NOMO-1 (cell line): ENCODE results near the gene SFXN2.
A peak's percentile ranks its signal among the peaks of the same experiment; 100 is the strongest.
"Not testable (repeated sequence)": the region's sequence is repeated elsewhere in the genome, so short reads cannot be mapped to it uniquely, and the experiment has no call there.

Experiments used
- DNase-seq, 2 experiments: peaks; one replicate each; lab custom pipeline; 2025; ENCODE audit not compliant: unreplicated experiment in 2 of 2; lab: John Stamatoyannopoulos, UW

SFXN2 gene

GRCh38 chr10:102718220-102718619 lies 3.8 kb downstream of the SFXN2 start:
- no peak for DNase-seq

DNA sequence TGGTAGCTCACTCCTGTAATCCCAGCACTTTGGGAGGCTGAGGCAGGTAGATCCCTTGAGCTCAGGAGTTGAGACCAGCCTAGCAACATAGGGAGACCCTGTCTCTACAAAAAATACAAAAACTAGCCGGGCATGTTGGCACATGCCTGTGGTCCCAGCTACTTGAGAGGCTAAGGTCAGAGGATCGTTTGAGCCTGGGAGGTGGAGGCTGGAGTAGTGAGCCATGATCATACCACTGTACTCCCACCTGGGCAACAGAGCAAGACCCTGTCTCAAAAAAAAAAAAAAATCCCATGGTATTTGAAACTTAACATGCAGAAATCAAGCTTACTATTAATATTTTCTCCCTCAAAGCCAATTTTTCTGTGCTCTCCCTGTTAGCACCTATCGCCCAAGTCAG lies 5.9 kb downstream of the SFXN2 start:
- no peak for DNase-seq

DNA sequence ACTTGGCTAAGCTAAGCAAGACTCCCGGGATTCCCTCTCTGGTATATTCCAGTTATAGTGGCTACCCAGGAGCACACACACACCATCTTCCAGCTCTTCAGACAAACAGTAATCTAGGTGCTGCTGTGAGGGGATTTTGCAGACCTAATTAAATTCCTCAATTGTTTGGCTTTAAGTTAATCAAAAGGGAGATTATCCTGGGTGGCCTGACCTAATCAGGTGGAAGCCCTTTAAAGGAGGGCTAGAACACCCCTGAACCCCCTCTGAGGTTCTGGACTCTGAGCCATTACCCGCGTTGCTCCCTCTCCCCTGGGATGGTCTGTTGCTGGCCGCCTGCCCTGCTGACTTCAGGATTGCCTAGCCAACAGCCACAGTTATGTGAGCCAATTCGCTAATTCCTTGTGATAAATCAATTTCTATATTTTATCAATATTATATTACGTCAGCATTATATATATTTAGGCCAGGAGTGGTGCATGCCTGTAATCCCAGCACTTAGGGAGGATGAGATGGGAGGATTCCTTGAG lies 6.4 kb downstream of the SFXN2 start:
- no peak for DNase-seq

- no peak for DNase-seq
These were observed 7.5 kb downstream of the SFXN2 start for GRCh38 chr10:102721954-102722353.

DNA sequence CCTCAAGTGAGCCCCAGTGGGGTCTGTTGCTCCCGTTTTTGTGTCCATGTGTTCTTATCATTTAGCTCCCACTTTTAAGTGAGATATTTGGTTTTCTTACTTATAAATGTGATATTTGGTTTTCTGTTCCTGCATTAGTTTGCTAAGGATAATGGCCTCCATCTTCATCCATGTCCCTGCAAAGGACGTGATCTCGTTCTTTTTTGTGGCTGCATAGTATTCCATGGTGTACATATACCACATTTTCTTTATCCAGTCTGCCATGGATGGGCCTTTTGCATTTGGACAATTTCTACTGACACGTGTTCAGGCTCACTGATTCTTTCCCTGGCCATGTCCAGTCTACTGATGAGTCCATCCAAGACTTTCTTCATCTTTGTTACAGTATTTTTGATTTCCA lies 9.6 kb downstream of the SFXN2 start:
- no peak for DNase-seq

DNA sequence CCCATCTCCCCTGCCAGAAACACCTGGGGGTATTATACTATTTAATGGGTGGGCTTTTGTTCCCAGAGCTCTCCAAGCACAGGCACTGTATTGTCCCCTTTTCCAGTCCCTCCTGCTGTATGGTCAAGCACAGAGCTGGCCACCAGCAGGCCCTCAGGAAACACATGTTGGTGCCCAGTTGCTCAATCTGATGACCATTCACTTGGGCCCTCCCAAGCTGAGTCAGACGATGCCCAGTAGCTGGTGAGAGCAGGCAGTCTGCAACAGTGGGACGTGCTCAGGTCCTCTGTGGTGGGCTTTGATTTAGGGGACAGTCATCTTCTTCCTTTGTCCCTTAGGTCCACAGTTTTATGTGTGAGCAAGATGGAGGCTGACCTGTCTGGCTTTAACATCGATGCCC lies 11.8 kb downstream of the SFXN2 start:
- no peak for DNase-seq

DNA sequence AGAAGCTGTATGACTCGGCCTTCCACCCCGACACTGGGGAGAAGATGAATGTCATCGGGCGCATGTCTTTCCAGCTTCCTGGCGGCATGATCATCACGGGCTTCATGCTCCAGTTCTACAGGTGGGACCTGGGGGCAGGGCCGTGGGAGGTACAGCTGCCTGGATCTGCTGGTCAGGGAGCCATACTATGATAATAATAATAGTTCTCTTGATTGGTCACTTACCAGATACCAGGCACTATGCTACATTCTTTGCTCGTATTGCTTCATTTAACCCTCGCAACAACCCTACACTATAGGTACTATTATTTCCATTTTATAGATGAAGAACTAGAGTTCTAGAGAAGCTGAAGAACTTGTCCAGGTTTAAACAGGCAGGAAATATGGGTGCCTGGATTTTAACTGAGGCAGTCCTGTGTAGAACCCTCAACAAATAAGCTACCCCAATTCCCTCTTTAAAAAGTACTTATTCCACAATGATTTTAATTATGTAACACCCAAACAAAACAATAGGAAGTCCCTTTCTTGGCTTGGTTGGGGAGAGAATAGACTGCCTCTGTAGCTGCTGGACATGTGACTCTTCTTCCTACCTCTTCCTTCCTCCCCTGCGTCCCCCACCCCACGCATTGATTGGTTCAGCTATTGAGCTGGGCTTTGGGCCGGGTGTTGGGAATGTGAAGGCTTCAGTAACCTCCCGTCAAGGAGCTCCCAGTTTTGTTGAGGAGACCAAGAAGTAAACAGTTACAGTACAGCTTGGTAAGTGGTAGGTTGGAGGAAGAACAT lies 12.8 kb downstream of the SFXN2 start:
- DNase-seq = no peak

DNA sequence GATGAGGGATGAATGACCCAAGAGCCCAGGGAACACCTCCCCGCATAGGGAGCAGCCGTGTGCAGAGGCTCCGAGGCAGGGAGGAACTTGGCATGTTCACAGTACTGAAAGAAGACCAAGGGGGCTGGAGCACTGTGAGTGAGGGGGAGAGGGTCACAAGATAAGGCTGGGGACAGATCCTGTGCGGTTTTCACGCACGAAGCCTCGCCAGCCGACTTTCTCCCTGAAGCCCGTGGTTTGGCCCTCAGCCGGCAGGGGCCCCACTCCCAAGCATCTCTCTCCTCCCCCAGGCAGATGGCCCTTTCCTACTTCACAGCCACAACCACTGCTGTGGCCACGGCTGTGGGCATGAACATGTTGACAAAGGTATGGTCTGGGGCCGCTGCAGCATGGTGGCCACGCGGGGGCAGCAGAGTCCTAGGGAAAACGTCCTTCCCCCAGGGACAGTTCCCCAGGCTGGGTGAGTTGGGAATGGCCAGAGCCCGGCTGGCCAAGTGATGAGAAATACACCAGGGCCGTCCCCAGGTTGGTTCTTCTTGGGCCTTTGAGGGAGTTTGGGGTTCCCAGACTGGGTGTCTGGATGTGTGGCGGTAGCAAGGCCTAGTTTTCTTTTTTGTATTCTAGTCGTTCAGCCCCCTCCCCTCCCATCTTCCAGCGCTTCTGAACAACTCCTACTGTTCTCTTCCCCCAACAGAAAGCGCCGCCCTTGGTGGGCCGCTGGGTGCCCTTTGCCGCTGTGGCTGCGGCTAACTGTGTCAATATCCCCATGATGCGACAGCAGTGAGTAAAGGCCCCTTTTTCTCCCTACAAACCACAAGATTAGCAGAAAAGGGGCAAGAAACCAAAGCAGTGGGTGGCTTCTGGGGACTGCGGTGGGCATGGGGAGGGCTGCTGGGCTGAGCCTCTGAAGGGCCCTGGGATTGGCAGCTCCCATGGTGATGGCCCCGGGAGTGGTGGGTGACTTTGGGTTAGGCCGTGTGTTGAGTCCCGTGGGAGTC lies 14.9 kb downstream of the SFXN2 start:
- DNase-seq = peak; percentile 27 to 36

- no peak for DNase-seq
These were observed 16.9 kb downstream of the SFXN2 start for GRCh38 chr10:102731222-102731800.

DNA sequence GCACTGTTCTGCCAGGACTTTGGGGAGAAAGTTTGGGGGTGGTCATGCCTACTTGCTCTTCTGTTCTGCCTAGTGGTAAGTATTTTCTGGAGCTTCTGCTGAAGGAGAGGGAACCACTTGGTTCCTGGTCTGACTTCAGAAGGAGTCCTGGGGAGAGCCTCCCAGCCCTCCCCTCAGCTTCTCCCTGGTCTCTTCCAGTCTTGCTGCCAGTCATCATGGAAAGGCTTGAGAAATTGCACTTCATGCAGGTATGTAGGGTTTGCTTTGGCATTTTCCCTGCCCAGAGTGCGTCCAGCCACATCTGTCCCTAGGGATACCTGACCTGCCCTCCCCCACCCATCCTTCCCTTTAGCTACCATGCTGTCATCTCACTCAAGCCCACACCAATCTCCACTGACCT lies 18.2 kb downstream of the SFXN2 start:
- no peak for DNase-seq

GRCh38 chr10:102735065-102735562 lies 20.7 kb downstream of the SFXN2 start:
- no peak for DNase-seq

DNA sequence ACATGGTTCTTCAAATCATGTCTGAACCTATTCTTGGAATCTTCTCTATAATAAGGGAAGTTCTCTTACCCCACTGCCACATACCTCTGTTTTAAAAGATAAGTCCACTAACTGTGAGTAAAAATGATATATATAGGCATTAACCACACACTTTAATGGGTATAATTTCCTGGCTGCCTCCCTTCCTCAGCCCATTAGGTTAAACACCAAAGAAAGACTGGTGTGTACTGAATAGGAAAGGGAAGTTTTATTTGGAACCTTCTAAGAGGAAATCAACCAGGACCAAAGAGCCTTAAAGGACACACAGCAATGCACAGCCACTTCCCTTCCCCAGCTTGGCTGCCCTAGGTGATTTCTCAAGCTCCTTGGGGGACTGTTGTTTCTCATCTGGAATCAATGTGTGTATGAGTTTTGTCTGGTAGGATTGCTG lies 24.3 kb downstream of the SFXN2 start:
- DNase-seq = peak; percentile 53 to 80

DNA sequence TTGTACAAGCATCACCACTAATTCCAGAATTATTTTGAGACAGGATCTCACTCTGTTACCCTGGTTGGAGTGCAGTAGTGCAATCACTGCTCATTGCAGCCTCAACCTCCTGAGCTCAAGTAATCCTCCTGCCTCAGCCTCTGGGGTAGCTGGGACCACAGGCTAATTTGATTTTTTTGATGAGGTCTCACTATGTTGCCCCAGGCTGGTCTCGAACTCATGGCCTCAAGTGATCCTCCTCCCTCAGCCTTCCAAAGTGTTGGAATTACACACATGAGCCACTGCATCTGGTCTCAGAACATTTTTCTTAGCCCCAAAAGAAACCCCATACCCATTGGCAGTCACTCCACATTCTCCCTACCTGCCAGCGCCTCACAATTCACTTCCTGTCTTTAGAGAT lies 25.8 kb downstream of the SFXN2 start:
- no peak for DNase-seq

GRCh38 chr10:102741726-102742237 lies 27.3 kb downstream of the SFXN2 start:
- DNase-seq = no peak

GRCh38 chr10:102742313-102742712 lies 27.9 kb downstream of the SFXN2 start:
- not testable (repeated sequence) for DNase-seq

DNA sequence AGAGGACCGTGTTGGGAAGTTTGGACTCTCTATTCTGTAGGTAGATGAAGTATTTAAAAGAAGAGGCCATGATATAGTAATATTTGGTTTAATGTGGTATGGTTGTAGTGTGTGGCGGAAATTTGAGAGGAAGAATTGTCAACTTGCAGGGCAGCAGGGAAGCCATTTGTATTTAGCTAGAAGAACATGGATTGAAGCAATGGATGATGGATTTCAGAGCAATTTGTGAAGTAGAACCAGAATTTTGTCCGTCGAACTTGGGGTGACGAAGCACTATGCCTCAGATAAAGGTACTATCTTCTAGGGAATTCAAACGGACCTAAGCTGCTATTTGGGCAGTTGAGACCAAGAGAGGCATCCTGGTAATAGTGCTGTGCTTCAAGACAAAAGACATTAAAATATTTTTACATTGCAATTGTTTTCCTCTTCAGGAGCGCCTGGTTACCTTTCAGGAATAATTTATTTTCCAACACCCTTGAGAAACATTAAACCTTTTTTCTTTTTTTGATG lies 28.7 kb downstream of the SFXN2 start:
- no peak for DNase-seq

DNA sequence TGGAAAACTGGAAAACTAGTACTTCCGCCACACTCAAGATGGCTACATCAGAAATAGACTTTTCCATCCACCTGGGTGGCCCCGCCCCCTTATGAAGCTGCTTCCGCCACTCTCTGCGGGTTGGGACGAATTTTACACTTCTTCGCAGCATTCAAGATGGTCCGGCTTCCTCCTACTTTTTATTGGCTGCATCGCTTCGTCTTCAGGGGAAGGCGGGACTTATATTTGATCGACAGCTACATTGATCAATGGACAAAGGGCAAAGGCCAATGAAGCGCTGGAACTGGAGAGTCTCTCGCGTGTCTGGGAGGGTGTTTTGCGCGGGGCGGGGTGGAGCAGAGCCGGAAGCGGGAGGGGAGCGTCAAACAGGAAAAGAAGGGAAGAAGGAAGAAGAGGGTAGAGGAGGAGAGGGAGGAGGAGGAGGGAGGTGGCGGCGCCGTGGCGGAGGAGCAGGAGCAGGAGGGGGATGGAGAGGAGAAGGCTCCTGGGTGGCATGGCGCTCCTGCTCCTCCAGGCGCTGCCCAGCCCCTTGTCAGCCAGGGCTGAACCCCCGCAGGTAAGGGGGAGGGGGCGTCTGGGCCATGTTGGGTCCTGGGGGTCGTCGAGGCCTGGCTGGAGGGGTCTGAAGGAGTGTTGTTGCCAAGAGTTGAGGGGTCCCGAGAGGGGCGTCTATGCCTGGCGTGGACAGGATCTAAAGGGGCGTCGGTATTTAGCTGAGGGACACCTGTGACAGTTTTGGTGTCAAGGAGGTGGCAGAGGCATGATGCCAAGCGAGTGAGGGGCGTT lies 29.3 kb downstream of the SFXN2 start, which contains the start of gene WBP1L:
Gene WBP1L, plus strand, starts transcription at position 361 of the 786 bp plus-strand sequence. Its CDS starts 106 bp downstream, at position 467.
- peak; percentile 94 to 99 for DNase-seq

- no peak for DNase-seq
These were observed 30.1 kb downstream of the SFXN2 start for GRCh38 chr10:102744374-102745051.

DNA sequence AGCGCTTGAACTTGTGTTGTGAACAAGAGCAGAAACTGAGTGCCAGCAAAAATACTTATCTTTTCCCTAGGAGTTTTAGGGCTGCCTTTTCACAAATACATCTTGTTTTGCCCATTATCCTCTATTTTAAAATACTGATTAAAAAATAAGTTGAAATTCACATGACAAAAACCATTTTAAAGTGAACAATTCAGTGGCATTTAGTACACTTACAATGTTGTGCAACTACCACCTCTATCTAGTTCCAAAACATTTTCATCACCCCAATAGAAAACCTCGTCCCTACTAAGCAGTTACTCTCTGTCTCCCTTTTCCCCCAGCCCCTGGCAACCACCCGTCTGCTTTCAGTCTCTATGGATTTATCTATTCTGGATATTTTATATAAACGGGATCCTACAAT lies 30.7 kb downstream of the SFXN2 start:
- no peak for DNase-seq
